PC-9 (cell line): ENCODE data around the gene ARHGEF7.

Experiments used
- CTCF ChIP-seq: fragments of 200-600 bp; sonication (generic); conservative IDR thresholded peaks from 2 replicates; pipeline ENCODE4 v1.6.1; 2017; ENCODE audit warnings: mixed run types, antibody characterized with exemption, mild to moderate bottlenecking, moderate library complexity
- EZH2 ChIP-seq: fragments of 200-600 bp; sonication (generic); IDR thresholded peaks from 2 replicates; pipeline ENCODE4 v1.8.0; 2017; ENCODE audit warnings: antibody characterized with exemption, low read depth

- TF ChIP-seq CTCF (no peak), EZH2 (no peak)
Observed at GRCh38 chr13:111323549-111323948, 208.4 kb downstream of the ARHGEF7 start.
